HuH-7.5 (cell line): Measurements from ENCODE around the gene SIGMAR1.

Source experiments
- DNase-seq: peaks from one replicate; pipeline ENCODE4 v3.0.0; 2011; ENCODE audit warnings: low spot score

Gene SIGMAR1

DNA sequence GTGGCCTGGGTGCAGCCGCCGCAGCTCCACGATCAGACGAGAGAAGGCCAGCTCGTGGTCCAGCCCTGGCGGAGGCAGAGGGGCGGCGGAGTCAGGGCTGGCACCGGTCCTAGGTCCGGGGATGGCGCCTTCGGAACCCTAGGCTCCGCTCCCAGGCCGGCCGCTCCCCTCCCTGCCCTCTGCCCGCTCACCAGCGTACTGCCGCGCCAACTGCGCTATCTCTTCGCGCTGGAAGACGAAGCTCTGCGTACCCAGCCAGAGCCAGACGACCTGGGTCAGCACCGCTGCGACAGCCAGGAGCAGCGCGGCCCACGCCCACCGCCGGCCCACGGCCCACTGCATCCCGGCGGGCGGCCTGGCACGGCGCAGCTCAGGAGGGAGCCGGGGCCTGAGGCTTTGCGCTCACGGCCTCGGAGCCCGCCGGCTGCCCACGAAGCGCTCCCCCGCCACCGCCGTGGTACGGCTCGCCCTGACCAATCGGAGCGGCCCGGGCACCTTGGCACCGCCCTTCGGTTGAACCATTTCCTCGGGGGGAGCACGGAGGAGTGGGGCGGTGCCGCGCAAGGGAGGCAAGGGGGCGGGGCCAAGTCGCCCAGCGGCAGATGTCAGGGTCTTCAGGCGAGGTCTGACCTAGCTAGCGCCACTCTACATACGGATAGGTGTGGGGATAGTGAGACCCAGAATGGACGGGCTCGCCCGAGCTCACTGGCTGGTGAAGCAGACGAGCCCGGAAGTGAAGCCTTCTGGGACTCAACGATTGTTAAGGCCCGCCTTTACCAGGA, at the start of gene SIGMAR1:
Gene SIGMAR1 (minus strand): TSS at position 432 of the 782 bp plus-strand sequence. CDS start 90 bp downstream, at position 342.
- DNase-seq = peak; percentile 77

DNA sequence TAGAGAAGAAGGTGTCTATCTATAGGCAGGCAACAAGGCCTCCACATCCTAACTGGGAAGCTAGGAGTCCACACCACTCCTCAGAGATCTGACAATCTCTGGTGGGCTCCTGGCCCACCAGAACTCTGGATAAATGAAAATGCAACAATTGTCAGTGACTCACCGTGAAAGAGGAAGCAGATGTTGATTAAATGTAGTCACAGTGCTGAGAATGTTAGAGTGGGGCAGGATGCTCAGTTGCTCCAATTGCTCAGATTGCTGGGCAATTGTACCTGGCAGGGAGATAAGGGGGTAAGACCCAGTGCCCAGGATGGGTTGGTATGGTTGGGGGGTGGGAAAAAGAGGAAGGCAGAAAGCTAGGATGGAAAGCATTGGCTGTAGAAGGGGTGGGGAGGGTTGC, 49.1 kb upstream of the SIGMAR1 start:
- no peak for DNase-seq

DNA sequence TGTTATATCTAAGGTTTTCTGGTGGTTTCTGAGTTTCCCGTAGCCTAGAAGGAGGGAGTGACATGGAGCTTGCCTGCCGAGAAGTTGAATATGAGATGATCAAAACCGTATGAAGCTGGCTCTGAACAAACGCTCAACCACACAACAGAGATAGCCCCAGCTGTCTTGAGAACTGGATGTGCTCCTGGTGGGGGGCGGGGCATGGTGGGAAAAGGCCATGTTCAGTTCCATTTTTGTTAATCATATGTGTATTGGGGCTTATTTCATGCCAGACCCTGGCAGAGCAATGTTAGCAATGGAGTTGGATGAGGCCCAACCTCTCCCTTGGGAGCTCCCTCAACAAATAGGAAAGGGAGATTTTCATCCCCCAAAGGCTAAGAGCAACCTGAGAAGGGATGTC, 48.6 kb upstream of the SIGMAR1 start:
- no peak for DNase-seq

DNA sequence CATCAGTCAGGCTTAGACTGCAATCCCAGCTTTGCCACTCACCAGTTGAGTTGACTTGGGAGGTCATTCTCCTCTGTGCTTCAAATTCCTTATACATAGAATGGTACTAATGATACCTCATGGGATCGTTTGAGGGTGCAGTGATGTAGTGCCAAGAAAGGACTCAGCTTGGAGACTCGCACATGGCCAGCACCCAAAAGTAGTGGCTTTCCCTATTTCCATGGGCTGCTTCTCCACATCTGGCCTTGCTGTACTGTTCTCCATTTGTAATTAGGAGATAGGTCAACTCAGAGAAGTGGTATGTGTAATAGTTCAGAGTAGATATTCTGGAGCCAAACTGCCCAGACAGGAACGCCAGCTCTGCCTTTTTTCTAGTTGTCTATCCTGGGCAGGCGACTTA, 48.0 kb upstream of the SIGMAR1 start:
- no peak for DNase-seq

DNA sequence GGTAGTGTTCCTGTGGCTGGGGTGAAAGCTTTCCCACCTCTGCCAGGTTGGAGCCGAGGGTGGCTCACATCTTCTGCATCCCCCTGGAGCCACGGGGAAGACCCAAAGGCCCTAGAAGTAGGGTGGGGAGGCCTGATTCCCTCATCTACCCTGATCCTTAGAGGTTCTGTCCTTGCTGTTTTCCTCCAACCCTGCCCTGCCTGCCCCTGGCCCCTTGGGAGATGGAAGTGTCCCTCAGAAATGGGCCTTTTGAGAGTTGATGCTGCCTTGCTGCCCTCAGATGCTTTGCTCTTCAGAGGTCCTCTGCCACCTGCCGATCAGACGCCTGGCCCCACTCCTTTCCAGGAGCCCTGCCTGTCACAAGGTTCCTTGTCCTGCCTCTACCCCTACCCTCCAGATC, 47.2 kb upstream of the SIGMAR1 start:
- no peak for DNase-seq

DNA sequence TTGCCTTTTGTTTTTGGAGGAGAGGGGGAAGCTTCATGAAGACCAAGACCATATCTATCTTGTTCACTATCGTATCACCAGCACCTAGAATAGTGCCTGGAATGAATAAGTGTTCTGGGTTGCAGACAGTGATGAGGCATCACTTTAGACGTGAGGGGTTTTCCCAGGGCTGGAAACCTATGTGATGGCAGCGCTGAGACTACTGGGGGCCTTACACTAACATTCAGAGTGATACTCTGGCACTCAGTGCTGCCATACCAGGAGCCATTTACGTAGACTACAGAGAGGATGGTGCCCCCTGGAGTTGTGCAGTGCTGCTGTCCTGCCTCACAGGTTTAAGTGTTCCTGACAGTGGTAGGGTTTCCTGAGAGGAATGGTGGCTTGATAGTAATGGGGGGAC, 46.6 kb upstream of the SIGMAR1 start:
- no peak for DNase-seq

DNA sequence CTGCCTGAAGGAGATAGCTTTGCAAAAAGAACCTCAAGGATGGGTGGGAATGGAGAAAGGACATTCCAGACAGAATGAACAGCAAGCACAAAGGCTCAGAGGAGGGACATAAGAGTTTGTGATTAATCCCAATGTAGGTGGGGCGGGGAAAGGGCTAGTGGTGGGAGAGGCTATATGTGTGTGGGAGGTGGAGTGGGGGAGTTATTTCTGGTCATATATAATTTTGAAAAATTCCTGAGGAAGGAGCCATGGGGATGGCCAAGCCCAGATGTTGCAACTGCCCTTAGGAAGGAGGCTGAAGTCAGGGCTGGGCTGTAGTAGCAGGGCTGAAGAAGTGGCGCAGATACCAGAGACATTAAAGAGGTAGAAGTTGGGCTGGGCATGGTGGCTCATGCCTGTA, 38.3 kb upstream of the SIGMAR1 start:
- DNase-seq = no peak

DNA sequence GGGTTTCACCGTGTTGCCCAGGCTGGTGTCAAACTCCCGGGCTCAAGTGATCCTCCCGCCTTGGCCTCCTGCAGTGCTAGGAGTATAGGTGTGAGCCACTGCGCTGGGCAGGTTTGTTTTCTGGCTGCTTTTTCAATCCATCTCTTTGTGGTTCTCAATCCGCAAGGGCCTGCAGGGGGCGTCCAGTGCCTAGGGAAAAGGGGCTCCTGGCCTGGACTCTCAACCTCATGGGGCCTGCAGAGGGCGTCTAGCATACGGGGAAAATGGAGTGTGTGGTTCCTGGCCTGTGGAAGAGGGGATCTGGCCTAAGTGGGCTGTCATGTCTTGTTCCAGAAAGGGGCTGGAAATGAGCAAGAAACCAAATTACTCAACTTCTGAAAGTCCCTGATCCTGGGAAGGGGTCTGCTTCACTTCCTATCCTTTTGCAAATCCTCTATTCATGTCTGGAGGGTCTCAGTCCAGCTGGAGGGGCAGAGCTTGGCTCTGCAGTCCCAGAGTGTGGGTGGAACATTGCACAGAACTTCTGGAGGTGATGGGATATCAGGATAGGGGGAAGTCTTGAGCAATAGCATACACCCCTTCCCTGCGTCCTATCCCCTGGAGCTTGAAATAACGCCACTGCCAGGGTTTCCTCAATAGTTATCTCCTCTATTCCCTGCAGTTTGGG, 37.6 kb upstream of the SIGMAR1 start:
- DNase-seq = peak; percentile 61

DNA sequence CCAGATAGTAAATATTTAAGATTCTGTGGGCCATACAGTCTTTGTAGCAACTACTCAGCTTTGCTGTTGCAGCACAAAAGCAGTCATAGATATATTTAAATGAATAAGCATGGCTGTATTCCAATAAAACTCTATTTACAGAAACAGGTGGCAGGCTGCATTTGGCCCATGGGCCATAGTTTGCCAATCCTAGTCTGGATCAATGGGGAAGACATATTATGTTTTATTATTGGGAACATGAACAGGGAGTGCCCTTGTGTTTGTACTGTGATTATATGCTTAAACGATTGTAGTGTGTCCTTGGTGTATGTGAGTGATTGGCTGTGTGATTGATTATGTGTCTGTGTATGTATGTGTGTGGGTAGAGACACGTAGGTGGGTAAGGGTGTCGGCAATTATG, 36.9 kb upstream of the SIGMAR1 start:
- no peak for DNase-seq

DNA sequence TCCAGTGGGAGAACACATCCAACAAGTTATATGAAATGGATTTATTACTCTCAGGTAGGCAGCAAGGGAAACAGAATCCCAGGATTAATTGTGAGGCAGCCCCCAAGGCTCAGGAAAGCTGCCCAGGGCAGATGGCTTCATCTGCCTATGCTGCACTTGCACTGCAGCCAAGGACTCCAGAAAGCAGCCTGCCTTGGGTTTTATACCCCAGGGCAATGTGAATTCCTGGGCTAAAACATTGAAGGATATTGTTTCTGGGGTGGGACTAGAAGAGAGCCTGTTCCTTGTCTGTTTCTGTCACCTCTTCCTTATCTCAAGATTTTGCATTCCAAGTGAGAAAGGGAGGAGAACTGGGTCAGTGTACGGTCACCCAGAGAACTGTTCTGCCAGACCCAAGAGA, 33.7 kb upstream of the SIGMAR1 start:
- no peak for DNase-seq

DNA sequence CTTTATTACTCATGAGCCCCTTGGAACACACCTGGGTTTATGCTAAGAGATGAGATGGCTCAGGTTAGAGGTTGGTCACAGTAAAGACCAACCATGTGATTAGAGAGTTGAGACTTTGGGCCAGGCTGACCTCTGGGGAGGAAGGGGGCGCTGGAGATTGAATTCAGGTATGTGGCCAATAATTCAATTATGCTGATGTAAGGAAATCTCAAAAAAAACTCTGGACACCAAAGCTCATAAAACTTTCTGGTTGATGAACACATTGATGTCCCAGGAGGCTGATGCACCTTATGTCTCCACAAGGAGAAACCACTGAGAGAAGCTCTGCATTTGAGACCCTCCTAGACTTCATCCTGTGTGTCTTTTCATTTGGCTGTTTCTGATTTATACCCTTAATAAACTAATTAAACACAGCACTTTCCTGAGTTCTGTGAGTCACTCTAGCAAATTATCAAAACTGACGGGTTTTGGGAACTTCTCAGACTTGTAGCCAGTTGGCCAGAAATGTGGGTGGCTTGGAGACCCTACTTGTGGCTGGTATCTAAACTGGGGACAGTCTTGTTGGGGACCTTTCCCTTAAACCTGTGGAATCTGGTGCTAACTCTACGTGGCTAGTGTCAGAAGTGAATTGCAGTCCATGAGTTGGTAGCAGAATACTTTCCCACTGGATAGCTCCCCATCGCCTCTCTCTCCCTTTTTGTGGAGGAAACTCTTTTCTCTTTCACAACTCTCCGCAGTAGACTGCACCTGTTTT, 32.4 kb upstream of the SIGMAR1 start:
- no peak for DNase-seq

DNA sequence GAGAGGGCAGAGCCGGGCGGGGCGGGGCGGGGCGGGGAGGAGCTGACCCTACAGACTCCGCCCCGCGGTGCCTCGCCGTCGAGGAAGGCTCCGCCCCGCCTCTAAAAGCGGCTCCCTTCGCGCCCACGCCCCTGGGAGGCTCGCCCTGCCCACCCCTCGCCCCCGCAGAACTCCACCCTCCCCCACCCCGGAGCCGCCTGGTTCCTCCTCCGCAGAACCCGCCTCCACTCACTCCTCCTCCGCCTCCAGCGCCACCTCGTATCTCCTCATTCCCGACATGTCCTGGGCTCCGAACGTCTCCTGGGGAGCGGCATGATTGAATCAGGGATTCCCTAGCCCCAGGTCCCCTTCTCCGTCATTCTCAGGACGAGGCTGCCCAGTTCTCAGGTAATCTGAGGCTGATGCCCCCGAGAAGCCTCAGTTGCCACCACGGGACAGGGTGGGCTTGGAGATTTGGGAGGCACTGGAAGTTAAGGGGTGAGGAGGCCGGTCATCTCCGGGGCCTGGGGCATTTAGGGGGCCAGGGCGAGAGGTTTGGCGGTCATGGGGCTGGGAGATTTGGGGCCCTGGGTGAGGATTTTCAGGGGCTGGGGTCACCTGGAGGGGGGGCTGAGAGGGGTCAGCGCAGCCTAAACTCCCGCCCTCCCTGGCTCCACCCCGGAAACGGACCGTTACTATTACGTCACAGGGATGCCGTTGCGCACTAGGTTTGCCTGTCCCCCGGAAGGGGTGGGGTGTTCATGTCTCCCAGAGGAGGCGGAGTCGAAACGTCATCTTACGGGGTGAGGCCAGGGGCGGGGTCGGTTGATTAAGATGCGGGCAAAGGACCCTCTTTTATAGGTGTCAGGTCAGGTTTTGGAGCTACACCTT, 28.0 kb upstream of the SIGMAR1 start:
- peak; percentile 75 for DNase-seq

DNA sequence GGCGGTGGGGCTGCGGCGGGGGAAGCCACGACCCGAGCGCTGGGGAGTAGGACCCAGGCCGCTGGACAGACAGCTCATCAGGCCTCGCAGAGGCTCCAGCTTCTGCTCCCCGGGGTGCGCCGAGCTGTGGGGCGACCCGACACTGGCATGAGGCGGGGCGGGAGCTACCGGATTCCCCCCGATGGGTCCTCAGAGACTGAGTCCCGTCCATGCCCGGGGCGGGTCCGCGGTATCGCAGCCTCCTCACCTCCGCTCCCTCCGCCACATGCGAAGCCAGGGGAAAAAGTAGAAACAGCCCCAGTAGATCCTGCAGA, 27.4 kb upstream of the SIGMAR1 start:
- DNase-seq = no peak

DNA sequence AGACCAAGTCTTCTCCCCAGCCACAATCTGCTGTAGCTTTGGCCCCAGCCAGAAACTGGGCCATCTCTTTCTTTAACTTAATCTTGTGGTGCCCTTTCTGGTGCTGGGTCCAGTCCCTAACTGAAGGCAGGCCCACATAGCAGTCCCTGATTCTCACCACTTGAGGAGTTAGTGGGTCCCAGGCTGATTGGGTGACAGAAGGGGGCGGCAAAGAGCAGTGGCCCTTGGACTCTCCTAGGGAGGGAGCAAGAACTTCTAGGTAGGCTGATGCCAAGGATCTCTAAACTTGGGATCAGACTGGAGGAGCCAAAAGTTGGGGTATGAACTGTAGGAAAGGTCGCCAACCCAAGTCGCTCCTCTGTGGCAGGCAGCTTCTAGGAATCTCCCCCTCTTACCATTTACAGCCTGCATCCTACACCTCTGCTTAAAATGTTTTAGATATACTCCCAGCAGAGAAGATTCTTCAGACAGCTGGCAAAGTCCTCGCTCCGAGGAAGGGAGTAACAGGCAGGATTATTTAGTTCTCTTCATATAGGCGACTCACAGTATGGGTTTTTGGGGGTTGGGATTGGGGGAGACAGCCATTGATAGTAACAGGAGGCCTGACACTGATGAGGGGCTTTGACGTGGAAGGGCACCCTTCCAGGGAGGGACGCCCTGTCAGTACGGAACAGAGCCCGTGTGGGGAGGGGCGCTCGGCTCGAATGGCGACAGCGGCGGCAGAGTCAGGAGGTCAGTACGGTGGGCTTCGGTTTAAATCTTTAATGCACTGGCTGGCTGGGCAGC, 26.9 kb upstream of the SIGMAR1 start:
- DNase-seq = peak; percentile 62

DNA sequence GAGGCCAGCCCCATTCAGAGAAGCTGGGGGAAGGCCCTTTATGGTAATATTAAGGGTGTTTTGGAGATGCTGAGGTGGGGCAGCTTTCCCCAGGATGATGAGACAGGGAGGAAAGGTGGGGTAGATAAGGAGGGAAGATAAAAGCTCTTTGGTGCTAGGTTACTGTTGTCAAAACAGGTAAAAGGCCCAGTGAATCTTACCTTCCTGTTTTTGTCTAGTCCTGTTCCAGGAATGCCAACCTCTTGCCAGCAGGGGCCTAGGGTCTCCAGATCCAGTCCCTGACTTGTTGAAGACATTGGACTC, 25.7 kb upstream of the SIGMAR1 start:
- no peak for DNase-seq

DNA sequence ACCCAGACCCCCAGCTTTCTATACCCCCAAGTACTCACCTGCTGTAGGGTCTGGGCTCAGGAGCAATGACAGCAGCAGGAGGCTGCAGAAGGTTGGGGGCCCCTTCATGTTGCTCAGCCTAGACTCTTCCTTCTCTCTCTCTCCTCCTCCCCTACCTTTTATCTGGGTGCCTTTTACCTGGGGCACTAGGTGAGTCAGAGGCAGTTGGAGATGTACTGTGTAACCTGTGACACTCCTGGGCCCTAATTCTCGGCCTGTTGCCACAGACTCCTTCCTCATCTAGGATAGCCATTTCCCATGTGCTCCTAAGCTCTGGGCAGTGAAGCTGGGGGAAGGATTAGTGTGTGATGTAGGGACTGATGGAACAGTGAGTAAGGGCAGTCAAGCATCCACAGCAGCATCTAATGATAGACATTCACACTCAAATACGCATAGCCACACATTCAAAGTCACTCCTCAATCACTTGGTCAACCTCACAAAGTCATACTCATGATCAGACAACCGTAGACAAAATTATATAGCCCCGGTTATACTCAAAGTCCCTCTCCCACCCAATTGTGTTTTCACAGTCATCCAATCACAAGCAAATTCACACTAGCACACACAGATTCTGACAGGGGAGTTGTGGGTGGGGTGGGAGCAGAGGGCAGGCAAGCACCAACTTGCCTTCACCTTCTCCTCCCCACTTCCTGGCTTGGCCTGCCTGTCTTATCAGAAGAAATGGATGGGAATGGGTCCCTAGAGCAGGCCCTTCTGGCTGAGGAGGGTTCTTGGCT, 25.1 kb upstream of the SIGMAR1 start, which contains the start of gene CCL27:
Gene CCL27 (minus strand): TSS at position 132 of the 777 bp plus-strand sequence. CDS start 24 bp downstream, at position 108.
- no peak for DNase-seq

DNA sequence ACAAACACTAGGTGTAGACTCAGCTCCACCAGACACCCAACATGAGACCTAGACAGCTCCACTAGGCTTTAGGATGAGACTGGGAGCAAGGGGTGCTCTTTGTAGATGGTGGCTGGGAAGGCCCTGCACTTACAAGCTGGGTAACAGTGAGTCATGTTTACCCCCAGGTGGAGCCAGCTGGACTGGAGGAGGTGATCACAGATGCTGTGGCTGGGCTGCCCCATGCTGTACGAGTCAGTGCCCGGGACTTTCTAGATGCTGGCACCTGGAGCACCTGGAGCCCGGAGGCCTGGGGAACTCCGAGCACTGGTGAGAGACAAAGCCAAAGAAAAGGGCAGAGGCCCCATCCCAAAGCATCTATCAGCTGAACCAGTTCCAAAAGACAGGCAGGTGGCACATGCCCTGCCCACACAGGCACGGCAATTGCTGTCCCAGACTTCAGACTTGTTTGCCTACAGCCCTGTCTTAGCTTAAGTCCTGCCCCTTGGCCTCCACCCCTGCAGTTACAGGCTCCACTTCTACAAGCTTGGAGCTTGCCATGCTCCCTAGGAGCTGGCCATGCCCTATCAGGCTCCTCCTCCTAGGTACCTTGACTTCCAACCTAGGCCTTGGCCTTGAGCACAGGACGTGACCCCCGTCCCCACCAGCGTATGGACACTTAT, 22.1 kb upstream of the SIGMAR1 start:
- no peak for DNase-seq

DNA sequence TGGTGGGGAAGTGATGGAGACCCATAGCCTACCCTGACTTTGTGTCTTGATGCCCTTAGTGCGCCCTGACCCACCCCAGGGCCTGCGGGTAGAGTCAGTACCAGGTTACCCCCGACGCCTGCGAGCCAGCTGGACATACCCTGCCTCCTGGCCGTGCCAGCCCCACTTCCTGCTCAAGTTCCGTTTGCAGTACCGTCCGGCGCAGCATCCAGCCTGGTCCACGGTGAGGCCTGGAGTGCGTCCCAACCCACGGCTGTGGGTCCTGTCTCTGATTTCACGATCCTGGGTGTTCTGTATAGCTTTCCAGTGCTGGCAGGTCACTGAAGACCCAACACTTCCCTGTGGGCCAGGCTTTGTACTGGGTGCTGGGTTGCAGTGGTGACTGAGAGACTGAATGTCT, 20.9 kb upstream of the SIGMAR1 start:
- DNase-seq = no peak

DNA sequence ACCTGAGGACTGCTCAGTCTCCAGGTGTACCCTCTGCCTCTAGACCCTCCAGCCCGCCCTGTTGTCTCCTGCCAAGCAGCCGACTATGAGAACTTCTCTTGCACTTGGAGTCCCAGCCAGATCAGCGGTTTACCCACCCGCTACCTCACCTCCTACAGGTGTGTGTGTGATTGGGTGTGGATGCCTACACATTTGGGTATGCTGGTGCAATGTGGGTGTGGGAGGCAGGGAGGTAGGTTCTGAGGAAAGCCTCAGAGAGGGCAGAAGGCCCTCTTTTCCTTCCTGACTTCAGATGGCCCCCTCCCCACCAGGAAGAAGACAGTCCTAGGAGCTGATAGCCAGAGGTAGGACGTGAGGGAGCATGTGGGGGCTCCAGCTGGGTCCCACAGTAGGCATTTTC, 19.4 kb upstream of the SIGMAR1 start:
- no peak for DNase-seq

DNA sequence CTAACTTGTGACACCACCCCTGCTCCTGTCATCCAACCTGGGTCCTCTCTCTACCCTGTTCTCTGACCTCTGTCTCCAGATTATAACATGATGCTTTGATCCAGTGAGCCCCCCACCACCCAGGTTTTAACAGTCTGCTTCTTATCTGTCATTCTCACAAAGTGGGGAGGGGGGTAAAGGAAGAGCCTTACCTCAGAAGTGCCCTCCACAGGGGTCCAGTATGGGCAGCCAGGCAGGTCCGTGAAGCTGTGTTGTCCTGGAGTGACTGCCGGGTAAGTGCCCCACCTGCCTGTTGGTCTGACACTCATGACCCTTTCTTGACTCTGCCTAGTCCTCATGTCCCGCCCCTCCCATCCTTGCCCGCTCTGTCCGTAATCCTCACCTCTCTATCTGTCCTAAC, 17.8 kb upstream of the SIGMAR1 start:
- DNase-seq = no peak
